AG10803 (cell line): ENCODE results near the gene SLC25A29.

ENCODE experiments used
- DNase-seq: peaks from one replicate; pipeline ENCODE4 v3.0.0; 2010; ENCODE audit warnings: low read depth
- H3K4me3 ChIP-seq: 2 replicates; pipeline ENCODE4 v1.5.1; 2011; ENCODE audit warnings: mild to moderate bottlenecking, low read length, control low read depth
- TF ChIP-seq, protein P1 (sequence below): conservative IDR thresholded peaks from 2 replicates; pipeline ENCODE4 v1.5.1; 2011; ENCODE audit warnings: mild to moderate bottlenecking, low read length, control low read depth, inconsistent platforms

SLC25A29 gene

DNA sequence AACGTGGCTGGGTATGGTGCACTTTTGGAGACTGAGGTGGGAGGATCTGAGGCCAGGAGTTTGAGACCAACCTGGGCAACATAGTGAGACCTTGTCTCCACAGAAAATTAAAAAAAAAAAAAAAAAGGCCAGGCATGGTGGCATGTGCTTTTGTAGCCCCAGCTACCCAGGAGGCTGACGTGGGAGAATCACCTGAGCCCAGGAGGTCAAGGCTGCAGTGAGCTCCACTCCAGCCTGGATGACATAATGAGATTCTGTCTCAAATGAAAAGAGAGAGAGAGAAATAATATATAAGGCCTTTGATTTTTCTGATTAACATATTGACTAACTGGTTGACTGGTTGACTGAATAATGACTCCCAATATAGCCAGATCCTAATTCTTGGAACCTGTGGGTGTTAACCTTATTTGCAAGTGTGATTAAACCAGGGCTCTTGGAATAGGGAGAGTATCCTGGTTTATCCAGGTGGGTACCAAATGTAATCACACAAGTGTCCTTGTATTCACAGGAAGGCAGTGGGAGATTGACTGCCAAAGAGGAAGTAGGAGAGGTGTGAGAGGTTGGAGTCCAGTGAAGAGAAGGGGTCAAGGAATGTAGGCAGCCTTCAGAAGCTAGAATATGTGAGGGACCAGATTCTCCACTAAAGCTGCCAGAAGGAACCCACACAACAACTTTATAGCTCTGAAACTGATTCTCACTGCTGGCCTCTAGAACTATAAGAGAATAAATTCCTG is 55.3 kb downstream of the SLC25A29 start:
- no peak for DNase-seq
- H3K4me3 ChIP-seq = no peak overlapping the region
- TF ChIP-seq, protein P1, sequence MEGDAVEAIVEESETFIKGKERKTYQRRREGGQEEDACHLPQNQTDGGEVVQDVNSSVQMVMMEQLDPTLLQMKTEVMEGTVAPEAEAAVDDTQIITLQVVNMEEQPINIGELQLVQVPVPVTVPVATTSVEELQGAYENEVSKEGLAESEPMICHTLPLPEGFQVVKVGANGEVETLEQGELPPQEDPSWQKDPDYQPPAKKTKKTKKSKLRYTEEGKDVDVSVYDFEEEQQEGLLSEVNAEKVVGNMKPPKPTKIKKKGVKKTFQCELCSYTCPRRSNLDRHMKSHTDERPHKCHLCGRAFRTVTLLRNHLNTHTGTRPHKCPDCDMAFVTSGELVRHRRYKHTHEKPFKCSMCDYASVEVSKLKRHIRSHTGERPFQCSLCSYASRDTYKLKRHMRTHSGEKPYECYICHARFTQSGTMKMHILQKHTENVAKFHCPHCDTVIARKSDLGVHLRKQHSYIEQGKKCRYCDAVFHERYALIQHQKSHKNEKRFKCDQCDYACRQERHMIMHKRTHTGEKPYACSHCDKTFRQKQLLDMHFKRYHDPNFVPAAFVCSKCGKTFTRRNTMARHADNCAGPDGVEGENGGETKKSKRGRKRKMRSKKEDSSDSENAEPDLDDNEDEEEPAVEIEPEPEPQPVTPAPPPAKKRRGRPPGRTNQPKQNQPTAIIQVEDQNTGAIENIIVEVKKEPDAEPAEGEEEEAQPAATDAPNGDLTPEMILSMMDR = no peak

GRCh38 chr14:100246809-100247428 is 59.3 kb downstream of the SLC25A29 start:
- no peak overlapping the region for H3K4me3 ChIP-seq
- TF ChIP-seq, protein P1 = peak; percentile 70
- DNase-seq = peak; percentile 34

GRCh38 chr14:100243020-100243419 is 63.2 kb downstream of the SLC25A29 start:
- H3K4me3 ChIP-seq = no peak overlapping the region
- no peak for DNase-seq
- TF ChIP-seq, protein P1 = no peak

DNA sequence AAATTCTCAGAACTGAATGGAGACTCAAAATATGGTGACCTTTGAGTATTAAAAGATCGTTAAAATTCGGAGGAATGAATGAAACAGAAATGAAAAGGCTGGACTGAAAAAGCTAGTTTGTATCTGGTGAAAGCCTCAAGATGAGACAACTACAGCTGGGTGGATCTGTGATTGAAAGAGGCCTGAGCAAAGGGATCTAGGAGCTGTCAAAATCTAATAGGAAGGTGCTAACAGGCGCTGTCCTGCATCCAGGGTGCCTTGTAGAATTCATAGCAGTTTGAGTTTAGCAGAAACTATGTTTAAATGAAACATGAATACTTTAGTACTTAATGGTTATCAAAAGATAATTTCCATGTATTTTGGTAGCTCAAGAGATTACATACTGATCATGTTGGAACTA is 65.0 kb downstream of the SLC25A29 start:
- DNase-seq = no peak
- peak overlapping the region; percentile 62 for H3K4me3 ChIP-seq
- TF ChIP-seq, protein P1 = no peak
